NCI-H1930 (cell line): ENCODE measurements around the gene MARCO.
"Not testable (repeated sequence)": the region's sequence is repeated elsewhere in the genome, so short reads cannot be mapped to it uniquely, and the experiment has no call there.

ENCODE experiments used
- DNase-seq, 2 experiments: peaks; one replicate each; lab custom pipeline; 2025; lab: John Stamatoyannopoulos, UW

The MARCO gene

GRCh38 chr2:118974103-118974993 is 32.4 kb downstream of the MARCO start:
- no peak for DNase-seq

- DNase-seq, result no peak
Observed at GRCh38 chr2:118975133-118975532, 33.1 kb downstream of the MARCO start.

- no peak for DNase-seq
Observed at GRCh38 chr2:118978064-118978463, 36.1 kb downstream of the MARCO start.

- DNase-seq, result no peak
Observed at GRCh38 chr2:118979152-118979861, 37.3 kb downstream of the MARCO start.

GRCh38 chr2:118980022-118980421 is 38.0 kb downstream of the MARCO start:
- DNase-seq, result no peak

GRCh38 chr2:118980573-118980972 is 38.6 kb downstream of the MARCO start:
- no peak for DNase-seq

GRCh38 chr2:118981632-118982031 is 39.6 kb downstream of the MARCO start:
- DNase-seq, result no peak

GRCh38 chr2:118982039-118982438 is 40.0 kb downstream of the MARCO start:
- no peak for DNase-seq

GRCh38 chr2:118983133-118983532 is 41.1 kb downstream of the MARCO start:
- DNase-seq, result no peak

- DNase-seq, result no peak
Observed at GRCh38 chr2:118983915-118984314, 41.9 kb downstream of the MARCO start.

- DNase-seq, result no peak
Observed at GRCh38 chr2:118986738-118987137, 44.7 kb downstream of the MARCO start.

- DNase-seq, result no peak
Observed at GRCh38 chr2:118987886-118988285, 45.9 kb downstream of the MARCO start.

- DNase-seq, result no peak
Observed at GRCh38 chr2:118988706-118989105, 46.7 kb downstream of the MARCO start.

GRCh38 chr2:118989481-118989880 is 47.5 kb downstream of the MARCO start:
- DNase-seq, result no peak

GRCh38 chr2:118990757-118991545 is 49.0 kb downstream of the MARCO start:
- DNase-seq, result no peak

- no peak for DNase-seq
Observed at GRCh38 chr2:118991554-118991953, 49.6 kb downstream of the MARCO start.

- DNase-seq, result no peak
Observed at GRCh38 chr2:118992740-118993391, 50.9 kb downstream of the MARCO start.

- no peak for DNase-seq
Observed at GRCh38 chr2:118993392-118993752, 51.4 kb downstream of the MARCO start.

GRCh38 chr2:118994172-118994700 is 52.2 kb downstream of the MARCO start:
- no peak for DNase-seq

- no peak for DNase-seq
Observed at GRCh38 chr2:118994778-118995177, 52.8 kb downstream of the MARCO start.

- not testable (repeated sequence) for DNase-seq
Observed at GRCh38 chr2:119003856-119004255, 61.9 kb downstream of the MARCO start.

GRCh38 chr2:119004602-119005001 is 62.6 kb downstream of the MARCO start:
- DNase-seq, result no peak
